Measurements from ENCODE around the gene ZFR2. TPM values are rescaled to one million over a fixed set of nuclear protein-coding genes. Genes with fewer than 3 reads are reported as not detected.

ZFR2 gene
- total RNA-seq, 1 experiment from 2014 or later: 1.7 TPM

DNA sequence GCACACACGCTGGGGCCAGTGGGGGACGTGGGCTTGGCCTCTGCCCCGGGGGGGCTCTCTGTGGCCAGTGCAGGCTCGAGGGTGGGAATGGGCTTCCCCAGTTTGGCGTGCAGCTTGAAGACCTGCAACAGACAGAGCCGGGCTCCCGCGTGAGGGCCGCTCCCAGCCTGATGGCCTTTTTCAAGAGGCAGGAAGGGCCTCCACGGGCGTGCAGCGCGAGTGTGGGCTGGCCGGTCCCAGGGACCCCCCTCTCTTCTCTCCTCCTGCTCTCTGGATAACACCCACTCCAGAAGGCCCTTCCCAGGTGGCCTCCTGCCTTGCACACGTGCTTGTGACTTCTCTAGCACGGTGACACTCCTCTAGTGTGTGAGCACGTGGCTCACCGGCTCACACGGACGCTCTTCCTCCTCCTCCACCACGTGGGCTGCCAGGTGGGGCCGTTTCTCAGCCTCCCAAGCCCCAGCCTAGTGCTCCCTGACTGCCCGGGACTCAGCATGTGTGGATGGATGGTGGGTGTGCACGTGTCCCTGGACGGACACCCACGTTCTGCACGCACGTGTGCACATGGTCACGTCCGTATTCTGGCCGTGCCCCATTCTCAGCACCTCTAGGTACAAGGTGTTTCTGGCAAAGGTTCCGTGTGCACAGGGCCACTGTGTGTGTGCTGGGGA lies 43.4 kb downstream of the ZFR2 start:
- no peak for TF ChIP-seq EZH2 (IDR thresholded peaks at IDR 0.05; ENCODE audit: borderline replicate concordance, low read depth, low read length, poor library complexity, severe bottlenecking)
- TF ChIP-seq, protein P1, sequence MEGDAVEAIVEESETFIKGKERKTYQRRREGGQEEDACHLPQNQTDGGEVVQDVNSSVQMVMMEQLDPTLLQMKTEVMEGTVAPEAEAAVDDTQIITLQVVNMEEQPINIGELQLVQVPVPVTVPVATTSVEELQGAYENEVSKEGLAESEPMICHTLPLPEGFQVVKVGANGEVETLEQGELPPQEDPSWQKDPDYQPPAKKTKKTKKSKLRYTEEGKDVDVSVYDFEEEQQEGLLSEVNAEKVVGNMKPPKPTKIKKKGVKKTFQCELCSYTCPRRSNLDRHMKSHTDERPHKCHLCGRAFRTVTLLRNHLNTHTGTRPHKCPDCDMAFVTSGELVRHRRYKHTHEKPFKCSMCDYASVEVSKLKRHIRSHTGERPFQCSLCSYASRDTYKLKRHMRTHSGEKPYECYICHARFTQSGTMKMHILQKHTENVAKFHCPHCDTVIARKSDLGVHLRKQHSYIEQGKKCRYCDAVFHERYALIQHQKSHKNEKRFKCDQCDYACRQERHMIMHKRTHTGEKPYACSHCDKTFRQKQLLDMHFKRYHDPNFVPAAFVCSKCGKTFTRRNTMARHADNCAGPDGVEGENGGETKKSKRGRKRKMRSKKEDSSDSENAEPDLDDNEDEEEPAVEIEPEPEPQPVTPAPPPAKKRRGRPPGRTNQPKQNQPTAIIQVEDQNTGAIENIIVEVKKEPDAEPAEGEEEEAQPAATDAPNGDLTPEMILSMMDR (conservative IDR thresholded peaks at IDR 0.05; ENCODE audit: low read depth, low read length): no peak
- CTCF ChIA-PET: no interaction called here
- intact Hi-C loops (cut with micrococcal nuclease; ENCODE audit: unreplicated experiment): no loop called here
- no peaks in the 10 kb centered on the region for H3K4me1 ChIP-seq (ENCODE audit: insufficient read depth, low read length, poor library complexity, severe bottlenecking)
- BruUV-seq (replicated peaks): no TSS peak
- DNase-seq (ENCODE audit: low spot score): no peak
- POLR2A ChIA-PET (ENCODE audit: low non-redundant PET): no interaction called here
- no peak overlapping the region for H3K27ac ChIP-seq (ENCODE audit: low read depth, low read length, poor library complexity, severe bottlenecking)
- no peaks in the 10 kb centered on the region for H3K9me3 ChIP-seq (ENCODE audit: low read depth, low read length, poor library complexity, severe bottlenecking)
- H3K4me3 ChIP-seq (ENCODE audit: low read depth, low read length, poor library complexity, severe bottlenecking): no peak overlapping the region
- no peaks in the 10 kb centered on the region for H3K27me3 ChIP-seq (replicated peaks; ENCODE audit: insufficient read depth, low read depth, low read length, poor library complexity)
- no peaks in the 10 kb centered on the region for H3K36me3 ChIP-seq (ENCODE audit: insufficient read depth, low read length, poor library complexity, severe bottlenecking)

- H3K27me3 ChIP-seq (replicated peaks; ENCODE audit: insufficient read depth, low read depth, low read length, poor library complexity): no peaks in the 10 kb centered on the region
- no peak for DNase-seq (ENCODE audit: low spot score)
- H3K36me3 ChIP-seq (ENCODE audit: insufficient read depth, low read length, poor library complexity, severe bottlenecking): no peaks in the 10 kb centered on the region
- TF ChIP-seq, protein P1 (conservative IDR thresholded peaks at IDR 0.05; ENCODE audit: low read depth, low read length): no peak
- no peak for TF ChIP-seq EZH2 (IDR thresholded peaks at IDR 0.05; ENCODE audit: borderline replicate concordance, low read depth, low read length, poor library complexity, severe bottlenecking)
- ChIA-PET POLR2A (ENCODE audit: low non-redundant PET) (no interaction called here), CTCF (no interaction called here)
- no peaks in the 10 kb centered on the region for H3K4me1 ChIP-seq (ENCODE audit: insufficient read depth, low read length, poor library complexity, severe bottlenecking)
- BruUV-seq (replicated peaks): no TSS peak
- no peak overlapping the region for H3K27ac ChIP-seq (ENCODE audit: low read depth, low read length, poor library complexity, severe bottlenecking)
- no peaks in the 10 kb centered on the region for H3K9me3 ChIP-seq (ENCODE audit: low read depth, low read length, poor library complexity, severe bottlenecking)
- no peak overlapping the region for H3K4me3 ChIP-seq (ENCODE audit: low read depth, low read length, poor library complexity, severe bottlenecking)
- intact Hi-C loops (cut with micrococcal nuclease; ENCODE audit: unreplicated experiment): no loop called here
Measured at GRCh38 chr19:3823350-3823713, 45.5 kb downstream of the ZFR2 start.

DNA sequence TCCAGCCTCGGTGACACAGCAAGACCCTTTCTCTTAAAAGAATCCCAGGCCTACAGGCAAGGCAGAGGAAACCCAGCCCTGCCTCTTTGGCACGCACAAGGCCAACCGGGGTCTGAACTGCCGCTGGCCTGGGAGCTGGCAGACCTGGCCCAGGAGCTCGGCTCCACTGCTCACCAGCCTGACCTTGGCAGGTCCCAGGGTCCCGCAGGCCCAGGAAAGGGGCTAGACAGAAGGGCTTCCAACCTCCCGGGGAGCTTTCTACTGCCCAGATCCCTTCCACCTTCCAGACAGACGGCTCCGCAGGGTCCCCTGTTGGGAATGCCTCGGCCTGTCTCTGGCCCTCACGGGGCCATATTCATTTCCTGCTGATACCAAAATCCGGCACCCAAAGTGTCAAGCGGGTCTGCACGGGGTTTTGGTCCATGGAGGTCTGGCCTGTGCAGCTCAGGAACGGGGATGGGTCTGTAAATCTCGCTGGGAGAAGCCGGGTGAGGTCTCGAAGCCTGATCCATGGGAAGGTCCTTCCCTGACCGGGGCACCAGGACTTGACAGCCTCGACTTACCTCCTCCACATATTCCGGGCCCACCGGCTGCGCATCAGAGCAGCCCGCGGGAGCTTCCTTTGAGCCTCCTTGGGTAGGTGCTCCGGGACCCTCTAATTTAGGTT lies 46.0 kb downstream of the ZFR2 start:
- no peak for DNase-seq (ENCODE audit: low spot score)
- Histone ChIP-seq H3K27ac (ENCODE audit: low read depth, low read length, poor library complexity, severe bottlenecking) (no peak overlapping the region), H3K9me3 (ENCODE audit: low read depth, low read length, poor library complexity, severe bottlenecking) (no peaks in the 10 kb centered on the region), H3K4me3 (ENCODE audit: low read depth, low read length, poor library complexity, severe bottlenecking) (no peak overlapping the region), H3K27me3 (replicated peaks; ENCODE audit: insufficient read depth, low read depth, low read length, poor library complexity) (no peaks in the 10 kb centered on the region), H3K36me3 (ENCODE audit: insufficient read depth, low read length, poor library complexity, severe bottlenecking) (no peaks in the 10 kb centered on the region), H3K4me1 (ENCODE audit: insufficient read depth, low read length, poor library complexity, severe bottlenecking) (no peaks in the 10 kb centered on the region)
- BruUV-seq (replicated peaks): no TSS peak
- POLR2A ChIA-PET (ENCODE audit: low non-redundant PET): no interaction called here
- no peak for TF ChIP-seq EZH2 (IDR thresholded peaks at IDR 0.05; ENCODE audit: borderline replicate concordance, low read depth, low read length, poor library complexity, severe bottlenecking)
- TF ChIP-seq, protein P1 (conservative IDR thresholded peaks at IDR 0.05; ENCODE audit: low read depth, low read length): no peak
- CTCF ChIA-PET: no interaction called here
- intact Hi-C loops (cut with micrococcal nuclease; ENCODE audit: unreplicated experiment): no loop called here
